Skin of body (tissue), 2 donors: ENCODE results near the gene PLK5. TPM values are rescaled to one million over a fixed set of nuclear protein-coding genes. Genes with fewer than 3 reads are reported as not detected.
"Not testable (repeated sequence)": the region's sequence is repeated elsewhere in the genome, so short reads cannot be mapped to it uniquely, and the experiment has no call there.

ENCODE experiments used
- DNase-seq: peaks from one replicate; lab custom pipeline; 2025; lab: John Stamatoyannopoulos, UW
- total RNA-seq: library from RNA; depleted of rRNA; stranded (reverse); fragments of >200 nt; gene quantifications from one replicate; pipeline ENCODE4 v1.2.3, GENCODE V29; 2014

Gene PLK5
- total RNA-seq, 1 donor from 2014 or later = 0.10 TPM

GRCh38 chr19:1507763-1508506, 15.9 kb upstream of the PLK5 start:
- DNase-seq = peak; percentile 97

- no peak for DNase-seq
Measured at GRCh38 chr19:1508507-1508856, 15.4 kb upstream of the PLK5 start.

GRCh38 chr19:1509602-1510441, 14.1 kb upstream of the PLK5 start:
- no peak for DNase-seq

DNA sequence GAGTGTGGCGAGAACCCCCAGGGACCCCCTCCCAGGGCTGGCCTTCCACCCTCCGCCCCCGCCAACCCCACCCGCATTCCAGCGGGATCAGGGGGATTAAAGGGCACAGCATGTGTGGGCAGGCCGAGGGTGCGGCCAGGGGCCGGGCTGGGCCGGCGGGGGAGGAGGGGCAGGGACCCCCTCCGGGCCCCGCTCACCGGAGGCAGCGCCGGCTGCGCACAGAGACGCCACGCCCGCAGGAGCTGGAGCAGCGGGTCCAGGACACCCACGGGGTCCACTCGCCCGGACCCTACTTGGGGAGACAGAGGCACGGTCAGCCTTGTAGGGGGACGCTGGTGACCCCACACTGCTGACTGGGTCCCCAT, 13.5 kb upstream of the PLK5 start:
- DNase-seq = no peak

DNA sequence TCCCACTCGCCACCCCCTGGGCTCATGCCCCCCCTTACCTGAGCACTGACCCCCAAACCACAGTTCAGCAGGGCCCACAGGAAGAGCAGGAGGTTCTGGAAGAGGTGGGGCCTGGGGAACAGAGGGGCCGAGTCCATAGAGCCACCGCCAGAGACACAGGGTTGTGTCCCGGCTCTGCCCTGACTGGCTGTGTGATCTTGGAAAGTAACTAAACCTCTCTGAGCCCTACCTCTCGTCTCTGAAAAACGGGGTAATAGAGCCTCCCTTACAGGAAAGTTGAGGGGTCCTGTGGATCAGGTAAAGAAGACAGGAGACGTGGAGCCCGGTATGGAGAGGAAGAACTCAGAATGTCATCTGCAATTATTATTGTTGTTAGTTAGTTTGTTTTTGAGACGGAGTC, 13.1 kb upstream of the PLK5 start:
- no peak for DNase-seq

DNA sequence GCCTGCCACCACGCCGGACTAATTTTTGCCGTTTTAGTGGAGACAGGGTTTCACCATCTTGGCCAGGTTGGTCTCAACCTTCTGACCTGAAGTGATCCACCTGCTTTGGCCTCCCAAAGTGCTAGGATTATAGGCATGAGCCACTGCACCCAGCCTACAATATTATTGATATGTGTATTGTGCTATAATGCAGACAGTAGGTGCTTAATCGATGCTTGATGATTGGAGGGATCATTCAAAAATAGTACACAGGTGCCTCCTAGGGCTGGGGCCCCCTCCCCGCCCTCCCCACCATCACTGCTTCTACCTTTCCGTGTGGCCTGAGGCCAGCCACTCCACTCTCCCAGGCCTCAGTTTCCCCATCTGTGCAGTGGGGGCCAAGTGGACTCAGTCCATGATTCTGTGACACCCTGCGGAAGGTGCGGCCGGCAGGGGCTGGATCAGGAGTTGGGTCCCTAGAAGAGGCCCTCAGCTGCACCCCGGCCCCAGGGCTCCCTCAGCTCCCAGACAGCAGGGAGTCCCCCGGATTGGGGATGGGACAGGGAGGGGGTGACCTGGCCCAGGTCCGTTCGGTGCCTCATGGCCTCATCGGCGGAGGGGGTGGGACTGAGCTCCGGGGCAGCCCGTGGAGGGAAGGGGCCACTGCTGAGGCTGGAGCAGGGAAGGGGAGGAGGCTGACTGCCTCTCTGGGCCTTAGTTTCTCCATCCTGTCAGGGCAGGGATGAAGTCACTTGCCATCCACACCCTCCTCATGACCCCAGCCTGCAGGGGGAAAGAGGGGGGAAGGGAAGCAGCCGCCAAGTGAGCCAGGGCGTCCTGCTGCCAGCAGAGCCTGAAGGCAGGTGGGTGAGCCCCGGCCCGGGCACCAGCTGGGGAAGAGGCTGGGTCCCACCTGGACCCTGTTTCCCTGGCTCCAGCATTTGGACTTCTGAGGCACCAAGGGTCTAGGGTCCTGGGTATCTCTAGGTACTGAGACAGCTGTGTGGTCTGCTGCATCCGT, 12.3 kb upstream of the PLK5 start:
- DNase-seq = no peak

- DNase-seq = peak; percentile 57
Measured at GRCh38 chr19:1512671-1513498, 11.0 kb upstream of the PLK5 start, which contains the start of gene ADAMTSL5. Gene ADAMTSL5, minus strand, starts transcription at chr19:1513019. Its CDS starts 2,076 bp downstream, at chr19:1510943.

GRCh38 chr19:1513499-1514294, 10.2 kb upstream of the PLK5 start:
- DNase-seq = peak; percentile 57

DNA sequence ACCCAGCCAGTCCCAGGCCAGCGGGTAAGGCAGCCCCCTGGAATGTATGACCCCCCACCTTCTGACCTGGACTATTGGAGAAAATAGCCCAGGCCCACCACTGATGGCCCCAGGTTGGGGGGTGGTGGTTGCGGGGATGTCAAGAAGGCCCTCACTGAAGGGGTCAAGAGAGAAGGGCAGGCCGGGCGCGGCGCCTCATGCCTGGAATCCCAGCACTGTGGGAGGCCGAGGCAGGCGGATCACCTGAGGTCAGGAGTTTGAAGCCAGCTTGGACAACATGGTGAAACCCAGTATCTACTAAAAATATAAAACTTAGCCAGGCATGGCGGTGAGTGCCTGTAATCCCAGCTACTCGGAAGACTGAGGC, 9.6 kb upstream of the PLK5 start:
- no peak for DNase-seq

DNA sequence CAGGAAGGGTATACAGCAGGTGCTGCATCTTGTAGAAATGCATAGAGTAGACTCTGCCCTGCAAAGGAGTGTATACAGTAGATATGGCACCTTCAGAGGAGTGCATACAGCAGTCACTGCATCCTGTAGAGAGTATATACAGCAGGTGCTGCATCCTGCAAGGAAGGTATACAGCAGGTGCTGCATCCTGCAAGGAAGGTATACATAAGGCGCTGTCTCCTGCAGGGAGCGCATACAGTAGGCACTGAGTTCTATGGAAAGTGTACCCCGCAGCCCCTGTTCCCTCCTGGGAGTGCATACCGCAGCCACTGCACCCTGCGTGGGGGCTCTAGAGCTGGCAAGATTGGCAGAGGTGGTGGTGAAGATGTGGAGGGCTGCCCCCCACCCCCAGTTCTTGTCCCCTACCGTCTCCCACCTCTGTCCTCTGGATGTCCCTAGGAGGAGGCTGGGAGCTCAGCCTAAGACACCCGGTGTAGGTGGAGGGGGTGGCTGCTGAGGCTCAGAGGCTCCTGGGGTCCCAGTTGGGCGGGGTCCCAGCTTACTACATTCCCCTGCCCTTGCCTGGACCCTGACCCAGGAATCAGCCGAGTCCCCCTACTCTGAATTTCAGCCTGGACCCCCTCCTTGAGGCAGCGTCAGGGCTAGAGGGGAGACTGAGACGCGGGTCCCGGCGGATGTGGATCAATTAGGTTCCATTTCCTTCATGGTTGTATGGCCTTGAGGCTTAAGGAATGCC, 8.7 kb upstream of the PLK5 start:
- DNase-seq = no peak

DNA sequence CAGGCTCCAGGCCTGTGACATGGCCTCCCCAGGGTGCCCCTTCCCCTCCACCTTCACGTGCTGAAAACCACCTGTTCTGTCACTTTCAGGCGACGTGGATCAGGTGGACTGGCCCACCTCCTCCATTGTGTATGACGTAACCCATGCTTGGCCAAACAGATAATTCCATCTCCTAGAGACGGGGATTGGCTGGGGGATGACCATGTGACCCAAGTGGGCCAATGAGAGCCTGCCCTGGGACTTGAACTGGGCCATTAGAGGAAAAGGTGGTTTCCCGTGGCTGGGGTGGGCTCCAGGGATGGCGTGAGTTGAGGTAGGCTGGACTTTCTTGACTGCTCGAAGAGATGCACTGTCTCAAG, 7.5 kb upstream of the PLK5 start:
- DNase-seq = no peak

DNA sequence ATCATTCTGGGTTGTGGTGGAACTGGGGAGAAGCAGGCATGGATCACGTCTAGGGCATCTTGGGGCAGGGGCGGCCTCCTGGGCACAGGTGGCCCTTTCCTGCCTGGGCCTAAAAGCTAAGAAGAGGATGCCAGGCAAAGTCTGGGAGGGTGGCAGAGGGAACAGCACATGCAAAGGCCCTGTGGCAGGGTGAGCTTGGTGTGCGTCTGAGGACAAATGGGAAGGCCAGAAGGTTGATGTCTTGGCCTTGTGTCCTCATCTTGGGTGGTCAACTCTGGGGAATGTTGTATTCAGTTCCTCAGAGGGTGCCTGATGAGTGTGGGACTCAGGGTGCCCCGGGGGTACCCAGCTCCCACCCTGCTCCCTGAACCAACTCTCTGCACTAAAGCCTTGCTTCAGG, 5.4 kb upstream of the PLK5 start:
- no peak for DNase-seq

- DNase-seq = not testable (repeated sequence)
Measured at GRCh38 chr19:1519802-1520201, 4.1 kb upstream of the PLK5 start.

DNA sequence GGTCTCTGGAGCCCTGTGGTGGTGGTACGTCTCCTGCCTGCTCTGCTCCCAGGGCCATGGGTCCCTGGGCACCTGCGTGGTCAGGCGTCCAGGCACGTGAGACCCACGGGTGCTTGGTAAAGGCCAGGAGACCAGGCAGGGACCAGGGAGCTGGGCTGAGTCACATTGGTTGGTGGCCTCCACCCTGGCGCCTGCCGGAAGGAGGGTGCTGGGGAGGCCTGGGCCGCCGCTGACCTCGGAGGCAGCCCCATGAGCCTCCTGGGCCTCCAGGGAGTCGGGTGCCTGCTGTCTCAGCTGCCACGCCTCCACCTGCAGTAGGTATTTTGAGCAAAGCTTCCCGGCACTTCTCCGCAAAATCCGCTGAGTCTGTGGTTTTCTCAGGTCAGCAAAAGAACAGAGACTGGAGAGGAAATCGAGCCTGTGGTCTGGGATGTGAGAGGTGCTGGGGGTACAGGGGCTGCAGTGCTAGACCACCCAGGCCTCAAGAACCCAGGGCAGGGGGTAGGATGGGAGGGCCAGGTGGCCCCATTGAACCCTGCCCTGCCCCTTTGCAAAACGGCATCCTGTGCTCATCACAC, 3.6 kb upstream of the PLK5 start:
- DNase-seq = no peak

- no peak for DNase-seq
Measured at GRCh38 chr19:1521636-1522035, 2.2 kb upstream of the PLK5 start.

DNA sequence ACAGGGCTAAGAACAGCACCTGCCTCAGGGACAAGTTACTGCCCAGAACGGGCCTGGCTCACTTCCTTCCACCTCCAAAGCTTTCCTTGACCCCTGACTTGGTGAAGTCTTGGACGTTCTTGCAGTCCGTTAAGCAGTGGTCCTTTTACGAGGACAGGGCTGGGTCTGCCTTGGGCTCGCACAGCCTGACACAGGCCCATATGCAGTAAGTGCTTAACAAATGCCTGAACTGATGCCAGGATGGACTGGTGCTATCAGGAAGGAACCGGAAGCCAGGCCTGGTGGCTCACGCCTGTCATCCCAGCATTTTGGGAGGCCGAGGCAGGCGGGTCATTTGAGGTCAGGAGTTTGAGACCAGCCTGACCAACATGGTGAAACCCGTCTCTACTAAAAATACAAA, 1.8 kb upstream of the PLK5 start:
- no peak for DNase-seq

DNA sequence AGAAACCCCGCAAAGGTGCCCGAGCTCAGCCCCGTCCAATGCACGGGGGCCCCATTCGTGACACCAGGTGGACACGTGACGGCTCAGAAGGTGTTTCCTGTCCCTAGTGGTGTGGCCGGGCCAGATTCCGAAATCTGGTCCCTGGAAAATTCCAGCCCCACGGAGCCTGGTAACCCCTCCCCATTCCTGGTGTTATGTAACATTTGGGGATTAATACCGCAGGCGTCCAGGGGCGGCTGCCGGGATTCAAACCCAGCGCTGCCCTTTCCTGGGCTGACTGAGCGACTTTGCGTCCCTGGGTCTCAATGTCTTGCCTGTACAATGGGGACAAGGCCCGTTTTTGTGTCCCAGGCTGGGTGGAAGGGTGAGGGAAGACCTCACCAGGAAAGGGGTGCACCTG, 1.0 kb upstream of the PLK5 start:
- no peak for DNase-seq

DNA sequence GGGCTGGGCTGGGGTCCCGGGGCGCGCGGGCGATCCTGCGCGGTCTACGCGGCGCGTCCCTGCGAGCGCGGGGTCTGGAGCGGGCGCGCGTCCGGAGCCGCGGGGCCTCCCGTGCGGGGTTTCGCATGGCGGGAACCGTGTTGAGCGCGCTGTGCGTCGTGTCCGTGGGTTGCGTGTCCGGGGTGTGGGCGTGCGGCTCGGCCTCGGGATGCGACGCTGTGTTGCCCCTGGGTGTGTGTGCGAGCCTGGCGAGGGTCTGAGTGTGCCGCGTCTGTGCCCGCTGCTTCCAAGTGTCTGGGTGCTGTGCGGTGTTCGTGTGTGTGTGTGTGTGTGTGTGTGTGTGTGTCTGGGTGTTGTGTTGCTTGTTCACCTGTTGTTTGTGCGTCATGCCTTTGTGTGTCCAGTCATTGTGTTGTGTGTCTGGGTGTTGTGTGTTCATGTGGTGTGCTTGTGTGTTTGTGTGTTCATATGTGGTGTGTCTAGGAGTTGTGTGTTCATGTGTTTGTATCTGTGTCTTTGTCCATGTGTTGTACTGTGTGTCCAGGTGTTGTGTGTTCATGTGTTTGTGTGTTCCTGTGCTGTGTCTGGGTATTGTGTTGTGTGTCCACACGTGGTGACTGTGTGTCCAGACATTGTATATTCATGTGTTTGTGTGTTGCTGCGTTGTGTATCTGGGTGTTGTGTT, 552 bp downstream of the PLK5 start:
- no peak for DNase-seq

DNA sequence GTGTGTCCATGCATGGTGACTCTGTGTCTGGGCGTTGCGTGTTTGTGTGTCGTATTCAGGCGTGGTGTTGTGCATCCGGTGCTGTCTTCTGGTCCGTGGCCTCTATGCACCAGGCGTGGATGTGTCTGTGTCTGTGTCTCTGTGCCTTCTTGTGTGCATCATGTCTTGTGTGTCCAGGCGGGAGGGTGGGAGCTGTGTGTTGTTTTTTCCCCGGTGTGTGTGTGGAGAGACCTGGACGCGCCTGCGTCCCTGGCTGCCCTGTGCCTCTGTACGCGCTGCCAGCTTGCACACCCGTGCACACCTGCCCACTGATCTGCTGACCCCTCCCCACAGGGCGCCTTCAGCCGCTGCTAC, 1.1 kb downstream of the PLK5 start:
- DNase-seq = no peak
